ES-I3 (cell line): ENCODE data around the gene DHH.
A peak's percentile ranks its signal among the peaks of the same experiment; 100 is the strongest.

ENCODE experiments used
- H3K36me3 ChIP-seq: 2 replicates; pipeline ENCODE4 v1.6.1; 2013; ENCODE audit warnings: mild to moderate bottlenecking, low read length, control low read depth, moderate library complexity; ENCODE audit not compliant: insufficient read depth
- H3K4me1 ChIP-seq: 2 replicates; pipeline ENCODE4 v1.6.1; 2013; ENCODE audit warnings: mild to moderate bottlenecking, control low read depth, low read length; ENCODE audit not compliant: insufficient read depth
- H3K9ac ChIP-seq: 2 replicates; pipeline ENCODE4 v1.6.1; 2013; ENCODE audit warnings: low read depth, mild to moderate bottlenecking, low read length, moderate library complexity
- H3K9me3 ChIP-seq: 2 replicates; pipeline ENCODE4 v1.6.1; 2013; ENCODE audit warnings: mild to moderate bottlenecking, low read length, moderate library complexity; ENCODE audit not compliant: control insufficient read depth, insufficient read depth

Gene DHH

GRCh38 chr12:49093792-49094159 lies 825 bp downstream of the DHH start:
- peaks cover 14% of the 10 kb centered on the region; the same call in 1 of the 2 replicates for H3K4me1 ChIP-seq
- no peaks in the 10 kb centered on the region for H3K36me3 ChIP-seq
- peak overlapping the region; percentile 25; the same call in 1 of the 2 replicates for H3K9ac ChIP-seq
- no peaks in the 10 kb centered on the region for H3K9me3 ChIP-seq

GRCh38 chr12:49092816-49093406 lies 1.7 kb downstream of the DHH start:
- Histone ChIP-seq H3K9me3 (no peaks in the 10 kb centered on the region), H3K9ac (no peak overlapping the region), H3K4me1 (peaks cover 14% of the 10 kb centered on the region; the same call in 1 of the 2 replicates), H3K36me3 (no peaks in the 10 kb centered on the region)

- Histone ChIP-seq H3K9me3 (no peaks in the 10 kb centered on the region), H3K4me1 (peaks cover 14% of the 10 kb centered on the region; the same call in 1 of the 2 replicates), H3K36me3 (no peaks in the 10 kb centered on the region), H3K9ac (peak overlapping the region; percentile 32; the same call in 1 of the 2 replicates)
Measured at GRCh38 chr12:49092086-49092815, 2.4 kb downstream of the DHH start.

GRCh38 chr12:49091836-49092085 lies 2.8 kb downstream of the DHH start:
- Histone ChIP-seq H3K4me1 (peaks cover 14% of the 10 kb centered on the region; the same call in 1 of the 2 replicates), H3K9ac (peak overlapping the region; percentile 32; the same call in 1 of the 2 replicates), H3K9me3 (no peaks in the 10 kb centered on the region), H3K36me3 (no peaks in the 10 kb centered on the region)

- peaks cover 14% of the 10 kb centered on the region; the same call in 1 of the 2 replicates for H3K4me1 ChIP-seq
- H3K9ac ChIP-seq, result peak overlapping the region; percentile 32; the same call in 1 of the 2 replicates
- H3K9me3 ChIP-seq, result no peaks in the 10 kb centered on the region
- no peaks in the 10 kb centered on the region for H3K36me3 ChIP-seq
Measured at GRCh38 chr12:49091056-49091835, 3.4 kb downstream of the DHH start.

GRCh38 chr12:49089821-49090773 lies 4.5 kb downstream of the DHH start:
- Histone ChIP-seq H3K9me3 (no peaks in the 10 kb centered on the region), H3K36me3 (no peaks in the 10 kb centered on the region), H3K9ac (peak overlapping the region; percentile 16; the same call in 1 of the 2 replicates), H3K4me1 (peaks cover 14% of the 10 kb centered on the region; the same call in 1 of the 2 replicates)

GRCh38 chr12:49088932-49089330 lies 5.7 kb downstream of the DHH start:
- no peaks in the 10 kb centered on the region for H3K36me3 ChIP-seq
- no peaks in the 10 kb centered on the region for H3K9me3 ChIP-seq
- H3K9ac ChIP-seq, result no peak overlapping the region
- peaks cover 14% of the 10 kb centered on the region; the same call in 1 of the 2 replicates for H3K4me1 ChIP-seq

GRCh38 chr12:49088150-49088931 lies 6.3 kb downstream of the DHH start:
- Histone ChIP-seq H3K4me1 (peaks cover 13% of the 10 kb centered on the region; the same call in 1 of the 2 replicates), H3K36me3 (no peaks in the 10 kb centered on the region), H3K9ac (no peak overlapping the region), H3K9me3 (no peaks in the 10 kb centered on the region)

GRCh38 chr12:49086116-49086515 lies 8.5 kb downstream of the DHH start:
- peaks cover 3% of the 10 kb centered on the region; the same call in 1 of the 2 replicates for H3K4me1 ChIP-seq
- H3K9me3 ChIP-seq, result no peaks in the 10 kb centered on the region
- no peak overlapping the region for H3K9ac ChIP-seq
- no peaks in the 10 kb centered on the region for H3K36me3 ChIP-seq

- Histone ChIP-seq H3K36me3 (no peaks in the 10 kb centered on the region), H3K9ac (no peak overlapping the region), H3K9me3 (no peaks in the 10 kb centered on the region), H3K4me1 (peaks cover 3% of the 10 kb centered on the region; the same call in 1 of the 2 replicates)
Measured at GRCh38 chr12:49084438-49084837, 10.2 kb downstream of the DHH start.

GRCh38 chr12:49079793-49080192 lies 14.8 kb downstream of the DHH start:
- H3K4me1 ChIP-seq, result no peaks in the 10 kb centered on the region
- no peaks in the 10 kb centered on the region for H3K36me3 ChIP-seq
- no peak overlapping the region for H3K9ac ChIP-seq
- H3K9me3 ChIP-seq, result no peaks in the 10 kb centered on the region

GRCh38 chr12:49070971-49071370 lies 23.6 kb downstream of the DHH start:
- no peak overlapping the region for H3K9ac ChIP-seq
- H3K36me3 ChIP-seq, result no peaks in the 10 kb centered on the region
- H3K9me3 ChIP-seq, result no peaks in the 10 kb centered on the region
- peaks cover 4% of the 10 kb centered on the region; the same call in 1 of the 2 replicates for H3K4me1 ChIP-seq
